Chondrocyte (in vitro differentiated cells): Measurements from ENCODE around the gene EFCAB13. TPM values are rescaled to one million over a fixed set of nuclear protein-coding genes. Genes with fewer than 3 reads are reported as not detected.
"Not testable (repeated sequence)": the region's sequence is repeated elsewhere in the genome, so short reads cannot be mapped to it uniquely, and the experiment has no call there.

Experiments
- DNase-seq: peaks from one replicate; pipeline ENCODE4 v3.0.0; 2021; ENCODE audit warnings: mixed read lengths, low spot score
- H3K27ac Mint-ChIP-seq: one replicate; pipeline ENCODE4 v1.8.0; 2021; ENCODE audit warnings: mild to moderate bottlenecking, moderate library complexity, mixed read lengths; ENCODE audit not compliant: unreplicated experiment
- H3K27me3 Mint-ChIP-seq: 2 replicates; pipeline ENCODE4 v1.8.0; 2021; ENCODE audit warnings: low read depth, mixed read lengths
- H3K36me3 Mint-ChIP-seq: 2 replicates; pipeline ENCODE4 v1.8.0; 2021; ENCODE audit warnings: low read depth, mixed read lengths
- H3K4me1 Mint-ChIP-seq: 2 replicates; pipeline ENCODE4 v1.8.0; 2021; ENCODE audit warnings: low read depth, mild to moderate bottlenecking, mixed read lengths
- H3K4me3 Mint-ChIP-seq: one replicate; pipeline ENCODE4 v1.8.0; 2021; ENCODE audit warnings: mild to moderate bottlenecking, moderate library complexity, mixed read lengths; ENCODE audit not compliant: unreplicated experiment
- H3K9me3 Mint-ChIP-seq: 2 replicates; pipeline ENCODE4 v1.8.0; 2021; ENCODE audit warnings: low read depth, mixed read lengths
- CTCF ChIP-seq: fragments of 200-600 bp; sonication (generic); IDR thresholded peaks from 2 replicates; pipeline ENCODE4 v1.5.0; 2021; ENCODE audit warnings: antibody characterized with exemption, mild to moderate bottlenecking, moderate library complexity
- total RNA-seq: library from RNA; stranded (reverse); gene quantifications from 3 replicates; pipeline ENCODE4 v1.2.1, GENCODE V29; 2021

The EFCAB13 gene
- total RNA-seq, 1 donor from 2014 or later: 3.2 TPM

DNA sequence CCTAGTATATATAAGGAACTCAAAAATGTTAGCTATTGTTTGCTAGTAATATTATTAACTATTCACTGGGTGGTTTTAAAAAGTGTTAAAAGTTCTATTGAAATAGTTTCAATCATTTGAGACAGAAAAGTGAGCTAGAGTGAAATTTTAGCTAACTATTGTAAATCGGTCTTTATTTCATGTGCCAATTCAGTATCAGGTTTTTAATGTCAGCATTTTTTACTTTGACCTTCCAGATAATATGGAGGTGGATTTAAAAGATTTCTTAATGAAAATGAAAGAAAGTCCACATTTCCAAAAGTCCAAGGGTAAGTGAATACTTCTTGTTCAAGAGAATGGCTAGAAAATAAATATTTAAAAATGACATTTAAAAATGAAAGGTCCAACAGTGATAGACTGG, 90.9 kb downstream of the EFCAB13 start:
- Mint-ChIP-seq H3K27ac (no peak overlapping the region), H3K27me3 (no peaks in the 10 kb centered on the region), H3K4me3 (no peak overlapping the region), H3K9me3 (no peaks in the 10 kb centered on the region), H3K4me1 (no peaks in the 10 kb centered on the region), H3K36me3 (peaks cover 1% of the 10 kb centered on the region)
- no peak for DNase-seq
- no peak for TF ChIP-seq CTCF

- H3K27ac Mint-ChIP-seq: no peak overlapping the region
- peak; percentile 14 for TF ChIP-seq CTCF
- DNase-seq: no peak
- peaks cover 7% of the 10 kb centered on the region for H3K9me3 Mint-ChIP-seq
- H3K4me1 Mint-ChIP-seq: peaks cover 3% of the 10 kb centered on the region
- H3K4me3 Mint-ChIP-seq: peak overlapping the region; percentile 62
- H3K36me3 Mint-ChIP-seq: peaks cover 3% of the 10 kb centered on the region
- no peaks in the 10 kb centered on the region for H3K27me3 Mint-ChIP-seq
Observed at GRCh38 chr17:47423406-47424295, 99.9 kb downstream of the EFCAB13 start.

DNA sequence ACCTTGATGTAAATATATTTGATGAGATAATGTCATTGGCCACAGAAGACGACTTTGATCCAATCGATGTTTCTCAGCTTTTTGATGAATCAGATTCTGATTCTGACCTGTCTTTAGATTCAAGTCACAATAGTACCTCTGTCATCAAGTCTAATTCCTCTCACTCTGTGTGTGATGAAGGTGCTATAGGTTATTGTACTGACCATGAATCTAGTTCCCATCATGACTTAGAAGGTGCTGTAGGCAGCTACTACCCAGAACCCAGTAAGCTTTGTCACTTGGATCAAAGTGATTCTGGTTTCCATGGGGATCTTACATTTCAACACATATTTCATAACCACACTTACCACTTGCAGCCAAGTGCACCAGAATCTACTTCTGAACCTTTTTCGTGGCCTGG, 101.5 kb downstream of the EFCAB13 start:
- H3K27me3 Mint-ChIP-seq, H3K4me3 Mint-ChIP-seq, H3K9me3 Mint-ChIP-seq, H3K27ac Mint-ChIP-seq, H3K36me3 Mint-ChIP-seq, DNase-seq, H3K4me1 Mint-ChIP-seq: not testable (repeated sequence)

DNA sequence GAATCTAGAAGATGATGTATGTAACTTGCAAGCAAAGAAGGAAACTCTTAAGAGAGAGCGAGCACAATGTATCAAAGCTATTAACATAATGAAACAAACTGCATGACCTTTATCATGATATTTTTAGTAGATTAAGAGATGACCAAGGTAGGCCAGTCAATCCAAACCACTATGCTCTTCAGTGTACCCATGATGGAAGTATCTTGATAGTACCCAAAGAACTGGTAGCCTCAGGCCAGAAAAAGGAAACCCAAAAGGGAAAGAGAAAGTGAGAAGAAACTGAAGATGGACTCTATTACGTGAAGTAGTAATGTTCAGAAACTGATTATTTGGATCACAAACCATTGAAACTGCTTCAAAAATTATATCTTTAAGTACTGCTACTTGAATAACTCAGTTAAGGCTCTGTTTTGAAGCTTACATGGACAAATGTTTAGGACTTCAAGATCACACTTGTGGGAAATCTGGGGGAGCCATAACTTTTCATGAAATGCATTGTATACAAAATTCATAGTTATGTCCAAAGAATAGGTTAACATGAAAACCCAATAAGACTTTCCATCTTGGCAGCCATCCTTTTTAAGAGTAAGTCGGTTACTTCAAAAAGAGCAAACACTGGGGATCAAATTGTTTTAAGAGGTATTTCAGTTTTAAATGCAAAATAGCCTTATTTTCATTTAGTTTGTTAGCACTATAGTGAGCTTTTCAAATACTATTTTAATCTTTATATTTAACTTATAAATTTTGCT, 102.3 kb downstream of the EFCAB13 start:
- H3K36me3 Mint-ChIP-seq, H3K9me3 Mint-ChIP-seq, H3K4me1 Mint-ChIP-seq, H3K27me3 Mint-ChIP-seq, H3K4me3 Mint-ChIP-seq, DNase-seq, H3K27ac Mint-ChIP-seq: not testable (repeated sequence)

DNA sequence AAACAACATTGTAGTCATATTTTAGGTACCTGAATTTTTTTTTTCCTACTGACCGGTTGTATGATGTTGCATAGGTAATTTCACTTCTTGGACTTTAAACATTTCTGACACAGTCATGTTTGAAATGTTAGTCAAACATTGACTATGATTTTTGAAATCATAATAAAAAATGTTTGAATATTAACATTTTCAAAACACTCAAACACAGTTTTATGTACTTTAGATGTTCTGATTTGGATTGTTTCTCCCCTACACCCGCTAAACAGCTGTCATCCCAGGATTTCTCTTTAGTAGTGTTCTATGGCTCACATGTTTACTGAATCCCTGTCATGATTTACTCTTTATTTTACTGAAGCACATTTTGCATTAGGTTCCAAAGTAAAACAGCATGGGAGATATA, 104.2 kb downstream of the EFCAB13 start:
- Mint-ChIP-seq H3K4me1 (peaks cover 3% of the 10 kb centered on the region), H3K36me3 (peaks cover 4% of the 10 kb centered on the region), H3K27me3 (no peaks in the 10 kb centered on the region), H3K27ac (no peak overlapping the region), H3K4me3 (no peak overlapping the region), H3K9me3 (peaks cover 7% of the 10 kb centered on the region)
- no peak for TF ChIP-seq CTCF
- no peak for DNase-seq

GRCh38 chr17:47432240-47432639, 108.5 kb downstream of the EFCAB13 start:
- peaks cover 20% of the 10 kb centered on the region for H3K36me3 Mint-ChIP-seq
- not testable (repeated sequence) for H3K4me1 Mint-ChIP-seq

More at GRCh38 chr17:47432240-47432639, 108.5 kb downstream of the EFCAB13 start:
- not testable (repeated sequence) for H3K4me3 Mint-ChIP-seq, H3K27ac Mint-ChIP-seq, DNase-seq, H3K27me3 Mint-ChIP-seq
- peaks cover 32% of the 10 kb centered on the region for H3K9me3 Mint-ChIP-seq
